Eye (tissue), 1 donor: ENCODE data around the gene TXNRD2.
"Not testable (repeated sequence)": the region's sequence is repeated elsewhere in the genome, so short reads cannot be mapped to it uniquely, and the experiment has no call there.

Source experiments
- DNase-seq: peaks from one replicate; pipeline ENCODE4 v3.0.0-alpha.2; 2015

The TXNRD2 gene

DNA sequence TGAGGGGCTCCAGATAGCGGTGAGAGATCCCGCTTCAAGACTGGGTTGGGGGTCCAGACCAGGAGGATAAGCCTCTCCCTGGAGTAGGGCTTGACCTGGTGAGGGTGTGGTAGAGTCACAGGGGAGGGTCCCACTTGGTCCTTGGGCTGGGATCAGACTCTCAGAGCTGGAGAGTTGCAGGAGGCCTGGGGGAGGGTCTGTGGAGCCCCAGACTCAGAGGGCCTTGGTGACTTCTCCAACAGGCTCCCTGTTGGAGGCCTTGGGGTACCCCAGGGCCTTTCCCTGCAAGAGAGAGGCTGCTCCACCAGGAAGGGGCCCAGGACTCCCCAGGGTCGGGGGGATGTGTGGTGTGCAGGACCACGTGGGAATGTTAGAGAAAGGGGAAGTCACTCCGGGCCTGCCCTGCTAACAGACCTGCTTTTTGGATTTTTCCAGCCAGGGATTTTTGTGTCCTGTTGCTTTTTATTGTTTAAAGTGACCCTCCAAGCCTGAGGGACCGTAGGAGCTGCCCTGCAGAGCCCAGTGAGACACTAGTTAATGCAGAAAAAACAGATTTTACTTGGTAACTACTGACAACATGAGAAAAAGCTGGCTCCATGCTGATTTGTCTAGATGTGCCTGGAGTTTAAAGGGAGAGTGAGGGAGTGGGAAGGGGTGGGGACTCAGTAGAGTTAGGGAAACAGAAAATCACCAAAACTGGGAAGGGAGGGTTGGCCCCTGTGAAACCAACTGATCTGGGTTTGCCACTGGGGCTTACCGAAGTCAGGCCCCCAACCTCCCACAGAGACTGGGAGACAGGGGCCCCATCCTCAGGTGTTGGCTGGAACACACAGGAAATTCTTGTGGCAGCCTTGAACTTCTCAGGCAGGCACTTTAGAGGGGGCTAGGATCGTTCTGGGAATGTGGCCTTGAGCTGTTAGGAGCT is 801 bp upstream of the TXNRD2 start:
- DNase-seq: peak; percentile 66

DNA sequence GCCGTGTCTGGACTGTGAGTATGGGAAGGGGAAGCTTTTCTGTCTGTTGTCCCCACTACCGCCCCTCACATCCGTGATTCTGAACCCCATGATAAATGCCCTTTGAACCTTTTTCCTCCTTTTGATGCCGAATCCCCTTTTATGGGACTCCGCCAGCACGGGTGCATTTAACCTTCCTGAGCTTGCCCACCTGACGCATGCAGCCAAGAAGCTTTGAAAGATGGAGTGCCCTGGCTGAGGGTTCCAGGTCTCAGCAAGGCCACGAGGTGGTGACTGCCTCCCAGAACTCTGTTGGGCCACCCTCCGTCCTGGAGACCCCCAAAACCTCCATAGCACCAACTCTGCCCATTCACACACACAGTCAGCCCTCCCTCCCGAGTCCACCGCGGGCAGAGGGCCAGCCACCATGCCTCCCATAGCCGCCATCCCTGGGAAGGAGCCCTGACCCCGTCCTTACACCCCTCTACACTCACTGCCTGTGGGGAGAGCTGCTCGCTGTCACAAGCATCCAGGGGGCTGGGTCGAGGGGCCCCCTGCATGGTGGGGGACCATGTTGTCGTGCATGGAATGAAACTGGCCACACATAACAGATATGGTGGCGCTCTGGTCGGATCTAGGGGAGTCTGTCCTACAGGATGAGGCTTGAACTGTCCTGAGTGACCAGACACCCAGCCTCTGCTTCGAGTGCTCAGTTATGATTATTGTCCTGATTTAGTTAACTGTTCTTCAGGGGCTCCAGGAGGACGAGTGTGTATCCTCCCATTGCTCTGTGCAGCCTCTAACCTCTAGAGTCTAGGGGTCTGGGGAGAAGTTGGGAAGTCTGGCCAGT is 868 bp downstream of the TXNRD2 start:
- DNase-seq: no peak

- no peak for DNase-seq
Observed at GRCh38 chr22:19937616-19938473, 3.8 kb downstream of the TXNRD2 start.

GRCh38 chr22:19936513-19936912 is 5.1 kb downstream of the TXNRD2 start:
- DNase-seq: no peak

DNA sequence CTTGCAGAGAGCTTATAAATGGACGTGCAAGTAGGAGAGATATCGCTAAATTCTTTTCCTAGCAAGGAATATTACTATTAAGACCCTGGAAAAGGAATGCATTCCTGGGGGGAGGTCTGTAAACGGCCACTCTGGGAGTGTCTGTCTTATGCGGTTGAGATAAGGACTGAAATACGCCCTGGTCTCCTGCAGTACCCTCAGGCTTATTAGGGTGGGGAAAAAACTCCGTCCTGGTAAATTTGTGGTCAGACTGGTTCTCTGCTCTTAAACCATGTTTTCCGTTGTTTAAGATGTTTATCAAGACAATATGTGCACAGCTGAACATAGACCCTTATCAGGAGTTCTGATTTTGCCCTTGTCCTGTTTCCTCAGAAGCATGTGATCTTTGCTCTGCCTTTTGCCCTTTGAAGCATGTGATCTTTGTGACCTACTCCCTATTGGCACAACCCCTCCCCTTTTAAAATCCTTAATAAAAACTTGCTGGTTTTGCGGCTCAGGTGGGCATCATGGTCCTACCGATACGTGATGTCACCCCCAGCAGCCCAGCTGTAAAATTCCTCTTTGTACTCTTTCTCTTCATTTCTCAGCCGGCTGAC is 6.4 kb downstream of the TXNRD2 start:
- not testable (repeated sequence) for DNase-seq

DNA sequence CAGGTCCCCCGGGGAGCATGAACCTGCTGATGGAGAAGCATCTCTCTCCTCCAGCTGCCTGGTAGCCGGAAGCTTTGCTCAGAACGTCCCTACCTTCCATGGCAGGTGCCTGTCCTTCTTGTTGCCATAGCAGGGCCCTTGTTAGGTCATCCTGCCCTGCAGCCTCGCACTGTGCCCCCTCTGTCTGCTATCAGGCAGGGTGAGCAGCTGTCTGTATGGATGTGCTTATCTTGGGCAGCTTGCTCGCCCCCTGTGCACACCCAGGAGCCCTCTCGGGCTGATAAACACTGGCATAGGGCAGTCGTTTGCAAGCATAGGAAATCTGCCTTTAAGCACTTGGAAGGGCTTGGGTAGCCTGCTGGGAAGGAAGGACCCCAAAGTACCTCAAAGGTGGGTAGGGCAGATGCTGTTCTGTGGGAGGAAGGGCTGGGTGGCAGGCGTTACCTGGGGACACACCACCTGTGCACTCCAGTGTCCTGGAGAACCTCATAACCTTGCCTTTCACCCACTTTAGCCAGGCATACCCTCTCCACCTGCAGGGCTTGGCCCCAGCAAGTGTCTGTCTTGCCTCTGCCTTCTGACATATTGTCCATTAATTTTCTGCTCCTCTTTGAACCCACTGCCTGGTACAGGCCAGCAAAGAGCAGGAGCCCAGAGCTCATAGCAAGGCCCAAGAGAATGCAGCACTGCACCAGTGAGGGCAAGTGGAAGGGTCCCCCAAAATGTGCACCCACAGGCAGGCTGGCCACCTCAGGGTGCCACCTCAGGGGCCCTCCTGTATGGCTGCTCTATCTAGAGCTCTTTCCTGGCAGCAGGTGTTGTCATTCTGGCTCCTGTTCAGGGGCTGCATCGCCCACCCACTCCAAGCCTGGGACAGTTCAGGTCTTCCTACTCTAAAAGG is 8.0 kb downstream of the TXNRD2 start:
- no peak for DNase-seq

DNA sequence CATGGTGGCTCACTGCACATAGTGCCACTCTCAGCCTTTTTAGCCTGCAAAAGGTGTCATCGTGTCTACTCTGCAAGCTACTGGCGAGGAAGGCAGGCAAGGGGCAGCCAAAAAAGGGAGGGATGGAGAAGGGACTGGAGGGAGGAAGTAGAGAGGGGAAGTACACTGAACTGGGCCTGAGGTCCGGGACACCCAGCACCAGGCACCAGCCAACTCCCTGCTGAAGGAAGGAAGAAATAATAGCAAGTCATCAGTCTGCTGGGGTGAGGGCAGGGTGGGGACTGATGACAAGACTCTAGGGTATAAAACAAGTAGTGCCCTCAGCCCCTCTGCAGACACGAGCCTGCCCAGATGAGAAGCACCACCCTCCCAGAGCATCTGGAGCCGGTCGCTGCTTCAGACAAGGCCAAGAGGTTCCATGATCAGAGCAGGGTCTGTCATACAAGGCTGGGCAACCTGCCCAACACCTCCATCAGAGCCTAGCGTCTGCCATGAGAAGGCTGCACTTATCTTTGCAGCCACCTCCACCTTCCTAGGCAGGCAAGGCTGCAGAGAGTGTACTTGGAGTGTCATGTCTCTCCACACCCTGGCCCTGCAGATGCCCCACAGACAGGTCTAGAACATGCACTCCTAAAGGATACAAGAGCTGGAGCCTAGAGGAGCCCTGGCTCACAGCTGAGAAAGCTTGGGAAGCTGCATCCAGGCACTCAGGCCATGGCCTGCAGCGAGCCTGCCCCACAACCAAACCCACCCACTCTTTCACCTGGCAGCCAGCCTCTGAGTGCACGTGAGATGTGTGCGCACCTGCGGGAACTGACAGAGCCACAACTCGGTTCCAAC is 9.0 kb downstream of the TXNRD2 start:
- no peak for DNase-seq

GRCh38 chr22:19931514-19931913 is 10.1 kb downstream of the TXNRD2 start:
- no peak for DNase-seq

- no peak for DNase-seq
Observed at GRCh38 chr22:19930551-19931486, 10.8 kb downstream of the TXNRD2 start.

- DNase-seq: no peak
Observed at GRCh38 chr22:19929586-19930550, 11.8 kb downstream of the TXNRD2 start.

GRCh38 chr22:19928207-19928606 is 13.4 kb downstream of the TXNRD2 start:
- no peak for DNase-seq

DNA sequence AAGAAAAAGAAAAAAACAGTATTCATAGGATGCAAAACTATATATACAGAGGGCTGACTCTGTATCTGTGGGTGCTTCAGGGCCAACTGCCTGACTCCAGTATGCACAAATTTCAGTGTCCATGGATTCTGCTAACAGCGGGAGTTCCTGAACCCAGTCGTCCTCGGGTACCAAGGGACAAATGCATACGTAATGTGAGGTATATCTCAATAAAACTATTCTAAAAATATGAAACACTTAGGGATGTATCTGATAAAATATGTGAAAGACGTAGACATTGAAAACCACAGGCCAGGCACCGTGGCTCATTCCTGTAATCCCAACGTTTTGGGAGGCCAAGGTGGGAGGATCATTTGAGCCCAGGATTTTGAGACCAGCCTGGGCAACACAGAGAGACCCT is 13.9 kb downstream of the TXNRD2 start:
- no peak for DNase-seq

DNA sequence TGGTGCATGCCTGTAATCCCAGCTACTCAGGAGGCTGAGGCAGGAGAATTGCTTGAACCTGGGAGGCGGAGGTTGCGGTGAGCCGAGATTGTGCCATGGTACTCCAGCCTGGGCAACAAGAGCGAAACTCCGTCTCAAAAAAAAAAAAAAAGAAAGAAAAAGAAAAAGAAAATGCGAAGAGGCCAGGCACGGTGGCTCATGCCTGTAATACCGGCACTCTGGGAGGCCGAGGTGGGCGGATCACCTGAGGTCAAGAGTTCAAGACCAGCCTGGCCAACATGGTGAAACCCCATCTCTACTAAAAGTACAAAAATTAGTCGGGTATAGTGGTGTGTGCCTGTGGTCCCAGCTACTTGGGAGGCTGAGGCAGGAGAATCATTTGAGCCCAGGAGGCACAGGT is 15.6 kb downstream of the TXNRD2 start:
- DNase-seq: not testable (repeated sequence)

DNA sequence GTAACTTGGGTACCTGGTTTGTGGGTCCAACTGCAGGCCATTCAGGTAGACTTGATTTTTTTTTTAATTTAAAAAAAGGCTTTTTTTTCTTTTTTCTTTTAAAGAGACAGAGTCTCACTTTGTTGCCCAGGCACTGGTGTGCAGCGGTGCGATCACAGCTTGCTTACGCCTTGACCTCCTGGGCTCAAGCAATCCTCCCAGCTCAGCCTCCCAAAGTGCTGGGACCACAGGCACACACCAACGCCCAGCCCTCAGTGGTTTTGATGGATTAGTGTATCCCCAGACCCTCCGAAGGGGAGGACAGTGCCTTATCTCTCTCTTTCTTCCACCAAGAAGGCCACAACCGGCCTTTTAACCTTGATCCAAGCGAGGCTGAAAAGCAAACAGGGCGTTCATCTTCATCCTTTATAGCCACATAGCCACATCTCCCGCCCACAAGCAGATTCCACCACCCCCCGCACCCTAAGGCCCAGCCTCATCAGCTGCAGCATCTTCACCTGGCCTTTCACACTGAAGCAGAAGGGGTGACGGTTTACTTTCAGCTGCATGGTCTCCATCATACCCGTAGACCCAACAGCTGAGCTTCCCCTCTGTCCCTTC is 17.6 kb downstream of the TXNRD2 start:
- no peak for DNase-seq

DNA sequence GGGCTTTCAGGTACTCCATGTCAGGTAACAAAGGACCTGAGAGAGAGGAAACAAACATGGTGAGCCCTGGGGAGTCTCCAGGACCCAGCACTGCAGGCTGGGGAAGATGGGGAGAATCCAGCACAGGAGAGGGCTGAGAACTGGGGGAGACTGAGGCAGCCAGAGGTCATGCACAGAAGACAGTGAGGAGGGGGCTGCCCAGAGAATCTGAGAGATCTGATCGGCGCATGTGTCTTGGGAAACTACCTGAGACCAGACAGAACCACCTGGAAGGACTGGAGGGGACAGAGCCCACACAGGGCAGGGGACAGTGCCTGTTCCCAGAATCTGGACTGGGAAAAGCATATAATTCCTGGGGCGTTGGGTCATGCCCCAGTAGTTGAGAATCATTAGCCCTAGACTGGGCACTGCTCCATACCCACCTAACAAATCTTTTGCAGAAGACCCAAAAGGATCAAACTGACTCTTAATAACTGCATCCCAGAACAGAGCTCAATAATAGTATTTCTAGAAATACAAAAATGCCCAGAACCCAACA is 20.0 kb downstream of the TXNRD2 start:
- DNase-seq: no peak

DNA sequence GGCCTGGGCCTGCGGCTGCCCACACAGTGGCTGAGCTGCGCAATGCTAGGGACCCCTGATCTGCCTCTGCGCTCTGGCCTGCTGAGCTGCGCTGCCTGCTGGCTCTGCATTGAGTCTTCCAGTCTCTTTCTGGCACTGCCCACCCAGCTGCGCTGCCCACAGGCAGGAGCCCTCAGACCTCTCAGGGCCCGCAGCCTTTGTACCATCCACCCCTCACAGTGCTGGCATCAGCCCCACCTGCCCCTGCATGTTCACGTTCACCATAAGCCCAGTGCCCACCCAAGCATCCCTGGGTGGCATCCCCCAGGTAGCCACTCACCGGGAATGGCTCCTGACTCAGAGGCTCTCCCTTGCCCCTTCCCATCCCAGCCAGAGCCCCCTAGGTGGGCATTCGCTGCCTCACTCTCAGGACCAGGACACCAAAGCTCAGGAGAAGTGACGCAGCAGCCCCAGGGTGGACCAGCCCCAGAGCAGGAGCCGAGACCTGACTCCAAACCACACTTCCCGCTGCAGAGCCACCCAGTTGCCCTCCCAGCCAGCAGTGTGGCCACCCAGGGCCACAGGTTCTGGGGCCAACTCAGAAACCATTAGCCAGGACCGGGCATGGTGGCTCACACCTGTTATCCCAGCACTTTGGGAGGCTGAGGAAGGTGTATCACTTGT is 21.8 kb downstream of the TXNRD2 start:
- DNase-seq: no peak
